Neural crest cell (in vitro differentiated cells): ENCODE data around the gene PPARA. TPM values are rescaled to one million over a fixed set of nuclear protein-coding genes. Genes with fewer than 3 reads are reported as not detected.
A peak's percentile ranks its signal among the peaks of the same experiment; 100 is the strongest.

Experiments
- DNase-seq: peaks from one replicate; pipeline ENCODE4 v3.0.0; 2021; ENCODE audit warnings: low read depth, mixed read lengths, low spot score
- H3K27ac Mint-ChIP-seq: one replicate; pipeline ENCODE4 v1.8.0; 2021; ENCODE audit warnings: mild to moderate bottlenecking, mixed read lengths; ENCODE audit not compliant: unreplicated experiment
- H3K27me3 Mint-ChIP-seq: 2 replicates; pipeline ENCODE4 v1.8.0; 2021; ENCODE audit warnings: low read depth, mild to moderate bottlenecking, mixed read lengths
- H3K36me3 Mint-ChIP-seq: 2 replicates; pipeline ENCODE4 v1.8.0; 2021; ENCODE audit warnings: low read depth, mild to moderate bottlenecking, mixed read lengths
- H3K4me1 Mint-ChIP-seq: 2 replicates; pipeline ENCODE4 v1.8.0; 2021; ENCODE audit warnings: mixed read lengths
- H3K4me3 Mint-ChIP-seq: one replicate; pipeline ENCODE4 v1.8.0; 2021; ENCODE audit warnings: mild to moderate bottlenecking, mixed read lengths
- H3K9me3 Mint-ChIP-seq: 2 replicates; pipeline ENCODE4 v1.8.0; 2021; ENCODE audit warnings: mixed read lengths
- total RNA-seq: library from RNA; stranded (reverse); gene quantifications from 2 replicates; pipeline ENCODE4 v1.2.1, GENCODE V29; 2021
- TF ChIP-seq, protein P1 (sequence below): fragments of 200-600 bp; sonication (generic); conservative IDR thresholded peaks from 2 replicates; pipeline ENCODE4 v1.5.0; 2021; ENCODE audit warnings: antibody characterized with exemption, mild to moderate bottlenecking

Gene PPARA
- total RNA-seq, 1 donor from 2014 or later, result 15.6 TPM

DNA sequence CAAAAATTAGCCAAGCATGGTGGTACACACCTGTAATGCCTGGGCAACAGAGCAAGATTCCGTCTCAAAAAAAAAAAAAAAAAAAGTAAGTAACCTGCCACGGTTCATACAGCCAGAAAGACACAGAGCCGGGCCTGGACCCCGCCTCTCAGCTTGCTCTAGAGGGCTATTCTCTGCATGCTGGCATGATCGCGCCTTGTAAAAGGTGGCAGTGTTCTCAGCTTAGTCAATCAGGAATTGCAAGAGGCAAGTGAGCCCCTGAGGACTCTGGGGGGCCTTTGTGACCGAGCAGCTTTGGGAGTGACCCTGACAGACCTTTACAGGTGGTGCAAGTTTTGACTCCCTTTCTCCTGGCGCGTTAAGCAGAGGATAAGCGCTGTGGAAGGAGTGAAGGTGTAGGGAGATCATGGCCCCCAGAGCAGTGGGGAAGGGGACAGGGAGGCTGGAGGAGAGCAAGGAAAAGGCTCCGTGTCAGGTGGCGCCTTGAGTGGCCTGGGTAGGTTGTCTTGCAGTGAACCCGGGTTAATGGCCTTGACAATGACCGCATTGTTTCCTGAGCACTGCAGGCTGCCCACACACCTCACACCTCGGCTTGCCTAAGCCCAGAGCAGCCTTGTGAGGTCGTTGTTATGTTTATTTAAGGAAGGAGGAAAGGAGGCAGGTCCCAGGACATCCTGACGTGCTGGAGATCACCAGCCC lies 50.9 kb downstream of the PPARA start:
- H3K27me3 Mint-ChIP-seq, result no peaks in the 10 kb centered on the region
- H3K4me3 Mint-ChIP-seq, result no peak overlapping the region
- DNase-seq, result no peak
- H3K27ac Mint-ChIP-seq, result peak overlapping the region; percentile 19
- peaks cover 29% of the 10 kb centered on the region for H3K36me3 Mint-ChIP-seq
- peaks cover 19% of the 10 kb centered on the region for H3K4me1 Mint-ChIP-seq
- H3K9me3 Mint-ChIP-seq, result no peaks in the 10 kb centered on the region
- TF ChIP-seq, protein P1, sequence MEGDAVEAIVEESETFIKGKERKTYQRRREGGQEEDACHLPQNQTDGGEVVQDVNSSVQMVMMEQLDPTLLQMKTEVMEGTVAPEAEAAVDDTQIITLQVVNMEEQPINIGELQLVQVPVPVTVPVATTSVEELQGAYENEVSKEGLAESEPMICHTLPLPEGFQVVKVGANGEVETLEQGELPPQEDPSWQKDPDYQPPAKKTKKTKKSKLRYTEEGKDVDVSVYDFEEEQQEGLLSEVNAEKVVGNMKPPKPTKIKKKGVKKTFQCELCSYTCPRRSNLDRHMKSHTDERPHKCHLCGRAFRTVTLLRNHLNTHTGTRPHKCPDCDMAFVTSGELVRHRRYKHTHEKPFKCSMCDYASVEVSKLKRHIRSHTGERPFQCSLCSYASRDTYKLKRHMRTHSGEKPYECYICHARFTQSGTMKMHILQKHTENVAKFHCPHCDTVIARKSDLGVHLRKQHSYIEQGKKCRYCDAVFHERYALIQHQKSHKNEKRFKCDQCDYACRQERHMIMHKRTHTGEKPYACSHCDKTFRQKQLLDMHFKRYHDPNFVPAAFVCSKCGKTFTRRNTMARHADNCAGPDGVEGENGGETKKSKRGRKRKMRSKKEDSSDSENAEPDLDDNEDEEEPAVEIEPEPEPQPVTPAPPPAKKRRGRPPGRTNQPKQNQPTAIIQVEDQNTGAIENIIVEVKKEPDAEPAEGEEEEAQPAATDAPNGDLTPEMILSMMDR, result no peak

DNA sequence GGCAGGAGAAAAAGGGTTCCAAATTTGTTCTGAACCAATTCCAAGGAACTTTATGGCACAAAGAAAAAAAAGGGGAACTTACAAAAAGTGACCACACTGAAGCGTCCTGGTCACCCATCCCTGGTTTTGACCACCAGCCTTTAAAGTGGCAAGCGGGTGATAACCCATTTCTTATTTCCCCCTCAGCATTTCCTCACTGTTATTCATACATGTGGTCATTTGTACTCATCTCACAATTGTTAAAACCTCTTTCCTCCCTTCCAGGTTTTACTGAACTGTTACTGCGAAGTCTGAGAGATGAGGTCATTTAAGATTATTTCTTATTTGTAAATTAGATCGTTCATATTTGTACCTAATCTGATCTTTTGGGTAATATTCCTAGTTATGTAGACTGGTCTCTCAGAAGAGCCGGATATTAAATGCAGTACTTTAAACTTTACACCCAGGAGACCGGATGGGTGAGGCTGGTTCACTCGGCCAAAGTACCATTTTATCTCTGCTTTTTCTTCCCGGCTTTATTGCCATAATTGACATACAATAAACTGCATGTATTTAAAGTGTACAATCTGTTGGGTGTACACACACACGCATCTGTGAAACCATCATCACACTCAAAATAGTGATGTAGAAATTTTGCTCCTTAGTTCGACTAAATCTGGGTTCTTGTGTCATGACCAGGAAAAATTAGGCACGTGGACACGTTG lies 52.7 kb downstream of the PPARA start:
- no peak overlapping the region for H3K27ac Mint-ChIP-seq
- H3K4me3 Mint-ChIP-seq, result no peak overlapping the region
- TF ChIP-seq, protein P1, result no peak
- no peak for DNase-seq
- H3K9me3 Mint-ChIP-seq, result no peaks in the 10 kb centered on the region
- peaks cover 19% of the 10 kb centered on the region for H3K4me1 Mint-ChIP-seq
- H3K36me3 Mint-ChIP-seq, result peaks cover 31% of the 10 kb centered on the region
- no peaks in the 10 kb centered on the region for H3K27me3 Mint-ChIP-seq

DNA sequence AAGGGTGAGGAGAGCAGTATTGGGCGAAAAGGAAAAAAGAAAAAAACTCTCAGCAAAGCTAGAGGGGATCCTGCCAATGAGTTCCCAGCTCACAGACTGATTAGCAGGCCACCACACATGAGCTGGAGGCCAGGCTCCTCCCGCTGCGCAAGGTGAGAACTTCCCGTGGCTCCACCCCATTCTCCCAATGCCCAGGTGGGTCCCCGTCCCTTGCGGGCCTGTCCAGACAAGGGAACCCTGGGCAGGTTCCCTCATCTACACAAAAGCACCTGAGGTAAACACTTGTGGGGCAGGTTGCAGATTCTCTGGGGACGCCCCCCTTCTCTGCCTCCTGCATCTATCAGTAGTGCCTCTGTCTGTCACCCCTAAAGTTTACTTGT lies 53.3 kb downstream of the PPARA start:
- peaks cover 19% of the 10 kb centered on the region for H3K4me1 Mint-ChIP-seq
- DNase-seq, result no peak
- H3K4me3 Mint-ChIP-seq, result no peak overlapping the region
- no peak overlapping the region for H3K27ac Mint-ChIP-seq
- peaks cover 35% of the 10 kb centered on the region for H3K36me3 Mint-ChIP-seq
- no peaks in the 10 kb centered on the region for H3K27me3 Mint-ChIP-seq
- peaks cover 3% of the 10 kb centered on the region for H3K9me3 Mint-ChIP-seq
- TF ChIP-seq, protein P1, result no peak

DNA sequence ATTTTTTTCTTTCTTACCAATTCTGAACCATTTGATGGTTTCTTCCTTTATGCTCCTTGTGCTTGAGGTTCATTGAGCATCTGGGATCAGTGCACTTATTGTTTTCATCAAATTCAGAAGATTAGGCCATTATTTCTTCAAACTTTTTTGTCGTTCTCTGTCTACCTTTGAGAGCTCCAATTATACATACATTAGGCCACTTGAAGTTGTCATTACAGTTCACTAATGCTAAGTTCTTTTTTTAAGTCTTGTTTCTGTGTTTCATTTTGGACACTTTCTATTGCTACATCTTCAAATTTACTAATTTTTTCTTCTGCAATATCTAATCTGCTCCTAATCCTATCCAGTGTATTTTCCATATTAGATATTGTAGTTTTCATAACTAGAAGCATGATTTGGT lies 58.9 kb downstream of the PPARA start:
- peaks cover 67% of the 10 kb centered on the region for H3K36me3 Mint-ChIP-seq
- H3K27me3 Mint-ChIP-seq, result no peaks in the 10 kb centered on the region
- H3K9me3 Mint-ChIP-seq, result peaks cover 24% of the 10 kb centered on the region
- no peak for DNase-seq
- no peak overlapping the region for H3K27ac Mint-ChIP-seq
- H3K4me1 Mint-ChIP-seq, result no peaks in the 10 kb centered on the region
- H3K4me3 Mint-ChIP-seq, result no peak overlapping the region
- TF ChIP-seq, protein P1, result no peak

DNA sequence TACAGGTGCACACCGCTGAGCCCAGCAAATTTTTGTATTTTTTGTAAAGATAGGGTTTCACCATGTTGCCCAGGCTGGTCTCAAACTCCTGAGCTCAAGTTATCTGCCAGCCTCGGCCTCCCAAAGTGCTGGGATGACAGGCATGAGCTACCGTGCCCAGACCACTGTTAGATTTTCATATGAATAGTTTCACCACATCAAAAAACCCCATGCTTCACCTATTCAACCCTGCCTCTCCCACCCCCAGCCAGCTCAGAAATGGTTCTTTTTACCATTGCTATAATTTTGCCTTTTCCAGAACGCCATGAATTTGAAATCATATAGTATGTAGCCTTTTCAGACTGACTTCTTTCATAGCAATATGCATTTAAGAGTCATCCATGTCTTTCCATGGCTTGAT lies 61.9 kb downstream of the PPARA start:
- Mint-ChIP-seq H3K27me3 (no peaks in the 10 kb centered on the region), H3K36me3 (peaks cover 64% of the 10 kb centered on the region), H3K27ac (no peak overlapping the region), H3K4me1 (no peaks in the 10 kb centered on the region), H3K9me3 (peaks cover 24% of the 10 kb centered on the region), H3K4me3 (no peak overlapping the region)
- TF ChIP-seq, protein P1, result no peak
- DNase-seq, result no peak
